Activated CD8-positive, alpha-beta memory T cell treated with anti-CD3 and anti-CD28 coated beads, Interleukin-2, amount 10 ng/mL, durations not matched to agents 7 days and 5 days (primary cell): ENCODE measurements around the gene CRELD1. TPM values are rescaled to one million over a fixed set of nuclear protein-coding genes. Genes with fewer than 3 reads are reported as not detected.
"Not testable (repeated sequence)": the region's sequence is repeated elsewhere in the genome, so short reads cannot be mapped to it uniquely, and the experiment has no call there.

Experiments used
- ATAC-seq: fragments of 150-1000 bp; cut with Tn5 transposase; one replicate; pipeline ENCODE4 v1.10.0; 2021; ENCODE audit warnings: moderate library complexity
- CTCF ChIA-PET: fragments of 350-600 bp; sonication (Branson Sonifier 250); formaldehyde crosslinking; loops from one replicate; lab custom pipeline; 2021; ENCODE audit warnings: antibody characterized with exemption; lab: Charles Lee
- DNase-seq: peaks from one replicate; pipeline ENCODE4 v3.0.0-alpha.2; 2020
- H3K27ac Mint-ChIP-seq: one replicate; pipeline ENCODE4 v1.8.0; 2021; ENCODE audit warnings: mild to moderate bottlenecking, mixed read lengths
- H3K27me3 Mint-ChIP-seq: one replicate; pipeline ENCODE4 v1.8.0; 2021; ENCODE audit warnings: mixed read lengths
- H3K36me3 Mint-ChIP-seq: one replicate; pipeline ENCODE4 v1.8.0; 2021; ENCODE audit warnings: mild to moderate bottlenecking, mixed read lengths
- H3K4me1 Mint-ChIP-seq: one replicate; pipeline ENCODE4 v1.8.0; 2021; ENCODE audit warnings: mixed read lengths
- H3K4me3 Mint-ChIP-seq: one replicate; pipeline ENCODE4 v1.8.0; 2021; ENCODE audit warnings: mild to moderate bottlenecking, moderate library complexity, mixed read lengths
- H3K9me3 Mint-ChIP-seq: one replicate; pipeline ENCODE4 v1.8.0; 2022; ENCODE audit warnings: low read depth, mixed read lengths
- total RNA-seq, 2 experiments: library from RNA; stranded (reverse); gene quantifications; one replicate each; pipeline ENCODE4 v1.2.3, GENCODE V29; 2021

The CRELD1 gene, protein sequence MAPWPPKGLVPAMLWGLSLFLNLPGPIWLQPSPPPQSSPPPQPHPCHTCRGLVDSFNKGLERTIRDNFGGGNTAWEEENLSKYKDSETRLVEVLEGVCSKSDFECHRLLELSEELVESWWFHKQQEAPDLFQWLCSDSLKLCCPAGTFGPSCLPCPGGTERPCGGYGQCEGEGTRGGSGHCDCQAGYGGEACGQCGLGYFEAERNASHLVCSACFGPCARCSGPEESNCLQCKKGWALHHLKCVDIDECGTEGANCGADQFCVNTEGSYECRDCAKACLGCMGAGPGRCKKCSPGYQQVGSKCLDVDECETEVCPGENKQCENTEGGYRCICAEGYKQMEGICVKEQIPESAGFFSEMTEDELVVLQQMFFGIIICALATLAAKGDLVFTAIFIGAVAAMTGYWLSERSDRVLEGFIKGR
- total RNA-seq, result 10 to 100 TPM; 17.4 to 18.9 TPM

DNA sequence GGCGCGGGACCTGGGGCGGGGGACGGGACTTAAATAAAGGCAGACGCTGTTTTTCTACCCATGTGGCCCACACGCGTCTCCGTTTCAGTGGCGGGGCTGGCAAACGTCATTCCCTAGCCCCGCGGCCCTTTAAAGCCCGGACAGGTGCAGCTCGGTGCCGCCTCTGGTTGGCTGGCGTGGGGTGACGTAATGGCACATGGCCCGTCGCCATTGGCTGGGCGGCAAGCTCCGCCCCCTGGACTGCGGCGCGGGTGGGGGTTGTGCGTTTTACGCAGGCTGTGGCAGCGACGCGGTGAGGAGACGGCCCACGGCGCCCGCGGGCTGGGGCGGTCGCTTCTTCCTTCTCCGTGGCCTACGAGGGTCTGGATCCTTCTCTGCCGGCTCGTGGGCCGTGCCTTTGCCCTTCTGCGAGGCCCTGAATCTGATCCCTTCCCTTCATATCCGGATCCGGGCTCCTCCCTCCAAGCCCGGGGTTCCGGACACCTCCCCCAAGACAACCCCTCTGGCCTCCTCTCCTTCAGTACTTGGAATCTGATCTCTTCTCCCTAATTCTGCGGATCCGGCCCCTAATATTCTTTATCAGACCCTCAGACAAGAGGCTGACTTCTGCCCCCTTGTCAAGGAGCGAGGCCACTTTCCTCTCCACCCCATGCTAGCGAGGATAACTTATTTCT is at the start of gene CRELD1:
CRELD1 (plus strand) TSS at position 274 of the 674 bp plus-strand sequence. CDS start 605 bp downstream, outside the sequence.
- peaks cover 32% of the 10 kb centered on the region for H3K4me1 Mint-ChIP-seq
- ATAC-seq (peak; percentile 86), DNase-seq (peak; percentile 97)
- H3K27me3 Mint-ChIP-seq, result no peaks in the 10 kb centered on the region
- peaks cover 7% of the 10 kb centered on the region for H3K36me3 Mint-ChIP-seq
- CTCF ChIA-PET, result interaction anchor here (0.7 to 5.2 kb wide), 36 partner anchors 9 to 388 kb away, joined by 3 to 38 read pairs (median 5); partner anchors contain the start of genes ARPC4, BRPF1, EMC3 and IL17RE
- peak within 1 kb of the TSS; percentile 93 for H3K27ac Mint-ChIP-seq
- H3K4me3 Mint-ChIP-seq, result peak within 1 kb of the TSS; percentile 84
- no peaks in the 10 kb centered on the region for H3K9me3 Mint-ChIP-seq

DNA sequence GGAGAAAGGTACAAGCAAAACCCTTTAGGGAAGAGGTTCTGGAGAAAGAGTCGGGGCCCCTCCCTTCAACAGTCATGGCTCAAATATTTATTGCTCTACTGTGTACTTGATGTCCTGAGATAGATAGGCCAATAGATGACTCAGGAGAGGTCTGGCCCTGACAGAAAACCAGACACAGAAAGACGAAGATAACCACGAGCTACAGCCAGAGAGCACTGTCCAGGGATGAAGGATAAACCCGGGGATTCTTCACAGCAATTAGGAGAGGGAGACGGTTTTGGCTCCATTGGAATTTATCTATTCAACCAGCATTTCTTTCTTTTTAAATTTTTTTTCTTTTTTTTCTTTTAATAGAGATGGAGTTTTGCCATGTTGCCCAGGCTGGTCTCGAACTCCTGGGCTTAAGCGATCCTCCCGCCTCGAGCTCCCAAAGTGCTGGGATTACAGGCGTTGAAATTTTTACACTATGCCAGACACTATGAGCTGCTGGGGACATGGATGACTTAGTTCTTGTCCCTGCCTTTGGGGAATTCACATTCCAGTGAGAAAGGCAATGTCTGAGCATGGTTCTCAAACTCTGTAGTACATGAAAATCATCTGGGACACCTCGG is 49.0 kb upstream of the CRELD1 start:
- Mint-ChIP-seq H3K4me3 (no peak overlapping the region), H3K4me1 (no peaks in the 10 kb centered on the region), H3K9me3 (no peaks in the 10 kb centered on the region), H3K27ac (no peak overlapping the region), H3K36me3 (no peaks in the 10 kb centered on the region), H3K27me3 (no peaks in the 10 kb centered on the region)
- DNase-seq, result no peak
- CTCF ChIA-PET, result interaction anchor here (1.5 kb wide), 1 partner anchor 78 kb away, joined by 3 read pairs; no protein-coding TSS in a partner anchor
- no peak for ATAC-seq

DNA sequence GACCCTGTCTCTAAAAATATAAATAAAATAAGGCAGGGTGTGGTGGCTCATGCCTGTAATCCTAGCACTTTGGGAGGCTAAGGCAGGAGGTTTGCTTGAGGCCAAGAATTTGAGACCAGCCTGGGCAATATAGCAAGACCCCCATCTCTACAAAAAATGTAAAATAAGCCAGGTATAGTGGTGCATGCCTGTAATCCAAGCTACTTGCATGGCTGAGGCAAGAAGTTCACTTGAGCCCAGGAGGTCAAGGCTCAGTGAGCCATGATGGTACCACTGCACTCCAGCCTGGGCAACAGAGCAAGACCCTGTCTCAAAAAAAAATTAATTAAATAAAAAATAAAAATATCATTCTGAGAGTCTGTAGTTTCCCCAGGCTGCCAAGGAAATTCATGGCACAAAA is 47.3 kb upstream of the CRELD1 start:
- Mint-ChIP-seq H3K4me1 (peaks cover 8% of the 10 kb centered on the region), H3K27me3 (no peaks in the 10 kb centered on the region), H3K36me3 (no peaks in the 10 kb centered on the region), H3K27ac (no peak overlapping the region), H3K4me3 (no peak overlapping the region), H3K9me3 (no peaks in the 10 kb centered on the region)
- ATAC-seq, result no peak
- DNase-seq, result no peak
- CTCF ChIA-PET, result no interaction called here

DNA sequence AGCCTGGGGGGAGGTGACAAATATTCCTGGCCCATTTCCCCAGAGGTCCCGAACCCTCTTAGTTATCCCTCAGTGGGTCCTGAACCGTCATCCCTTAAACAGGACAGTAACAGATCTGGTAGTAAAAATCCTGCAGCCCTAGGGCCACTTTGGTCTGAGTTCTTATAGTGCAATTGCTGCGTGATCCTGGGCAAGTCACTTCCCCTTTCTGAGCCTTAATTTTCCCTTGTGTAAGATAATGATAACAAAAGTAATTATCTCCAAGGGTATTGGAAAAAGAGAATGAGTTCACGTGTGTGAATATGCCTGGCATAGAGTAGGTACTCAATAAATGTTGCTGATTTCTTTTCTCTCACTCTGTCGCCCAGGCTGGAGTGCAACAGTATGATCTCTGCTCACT is 46.2 kb upstream of the CRELD1 start:
- ATAC-seq, result no peak

DNA sequence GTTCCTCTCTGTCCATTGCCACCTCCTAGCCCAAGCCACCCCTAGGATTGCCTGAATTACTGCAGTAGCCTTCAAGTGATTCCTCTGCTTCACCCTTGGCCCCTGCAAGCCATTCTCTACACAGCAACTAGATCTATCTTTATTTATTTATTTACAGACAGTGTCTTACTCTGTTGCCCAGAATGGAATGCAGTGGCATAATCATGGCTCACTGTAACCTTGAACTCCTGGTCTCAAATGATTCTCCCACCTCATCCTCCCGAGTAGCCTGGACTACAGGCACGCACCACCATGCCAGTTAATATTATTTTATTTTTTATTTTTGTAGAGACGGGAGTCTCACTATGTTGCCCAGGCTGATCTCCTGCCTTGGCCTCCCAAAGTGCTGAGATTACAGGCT is 45.1 kb upstream of the CRELD1 start:
- Mint-ChIP-seq H3K4me3 (no peak overlapping the region), H3K4me1 (peaks cover 24% of the 10 kb centered on the region), H3K9me3 (no peaks in the 10 kb centered on the region), H3K27me3 (no peaks in the 10 kb centered on the region), H3K36me3 (peaks cover 17% of the 10 kb centered on the region), H3K27ac (no peak overlapping the region)
- no peak for ATAC-seq
- CTCF ChIA-PET, result no interaction called here
- DNase-seq, result no peak

More for the DNA sequence above, 46.2 kb upstream of the CRELD1 start:
- peaks cover 15% of the 10 kb centered on the region for H3K4me1 Mint-ChIP-seq
- H3K27me3 Mint-ChIP-seq, result no peaks in the 10 kb centered on the region
- no peaks in the 10 kb centered on the region for H3K9me3 Mint-ChIP-seq
- H3K36me3 Mint-ChIP-seq, result peaks cover 6% of the 10 kb centered on the region
- H3K27ac Mint-ChIP-seq, result no peak overlapping the region
- no peak overlapping the region for H3K4me3 Mint-ChIP-seq
- DNase-seq, result no peak
- CTCF ChIA-PET, result no interaction called here

DNA sequence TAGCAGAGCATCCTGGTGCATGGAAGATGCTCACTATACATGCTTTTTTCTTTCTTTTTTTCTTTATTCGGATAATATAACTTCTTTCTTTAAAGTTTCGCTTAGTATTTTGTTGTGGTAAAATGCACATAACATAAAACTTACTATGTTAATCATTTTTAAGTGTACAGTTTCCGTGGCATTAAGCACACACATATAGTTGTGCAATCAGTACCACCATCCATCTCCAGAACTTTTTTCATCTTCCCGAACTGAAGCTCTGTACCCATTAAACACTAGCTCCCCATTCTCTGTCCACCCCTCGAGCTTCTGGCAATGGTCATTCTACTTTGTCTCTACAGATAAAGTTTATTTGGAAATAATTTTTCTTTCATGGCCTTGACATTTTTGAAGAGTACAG is 44.2 kb upstream of the CRELD1 start:
- Mint-ChIP-seq H3K27ac (no peak overlapping the region), H3K9me3 (no peaks in the 10 kb centered on the region), H3K4me3 (no peak overlapping the region), H3K36me3 (peaks cover 24% of the 10 kb centered on the region), H3K27me3 (no peaks in the 10 kb centered on the region), H3K4me1 (peaks cover 32% of the 10 kb centered on the region)
- DNase-seq, result no peak
- ATAC-seq, result no peak
- CTCF ChIA-PET, result interaction anchor here (0.8 to 2.9 kb wide), 2 partner anchors 11 to 43 kb away, joined by 3 to 22 read pairs; partner anchors contain the start of gene CRELD1

DNA sequence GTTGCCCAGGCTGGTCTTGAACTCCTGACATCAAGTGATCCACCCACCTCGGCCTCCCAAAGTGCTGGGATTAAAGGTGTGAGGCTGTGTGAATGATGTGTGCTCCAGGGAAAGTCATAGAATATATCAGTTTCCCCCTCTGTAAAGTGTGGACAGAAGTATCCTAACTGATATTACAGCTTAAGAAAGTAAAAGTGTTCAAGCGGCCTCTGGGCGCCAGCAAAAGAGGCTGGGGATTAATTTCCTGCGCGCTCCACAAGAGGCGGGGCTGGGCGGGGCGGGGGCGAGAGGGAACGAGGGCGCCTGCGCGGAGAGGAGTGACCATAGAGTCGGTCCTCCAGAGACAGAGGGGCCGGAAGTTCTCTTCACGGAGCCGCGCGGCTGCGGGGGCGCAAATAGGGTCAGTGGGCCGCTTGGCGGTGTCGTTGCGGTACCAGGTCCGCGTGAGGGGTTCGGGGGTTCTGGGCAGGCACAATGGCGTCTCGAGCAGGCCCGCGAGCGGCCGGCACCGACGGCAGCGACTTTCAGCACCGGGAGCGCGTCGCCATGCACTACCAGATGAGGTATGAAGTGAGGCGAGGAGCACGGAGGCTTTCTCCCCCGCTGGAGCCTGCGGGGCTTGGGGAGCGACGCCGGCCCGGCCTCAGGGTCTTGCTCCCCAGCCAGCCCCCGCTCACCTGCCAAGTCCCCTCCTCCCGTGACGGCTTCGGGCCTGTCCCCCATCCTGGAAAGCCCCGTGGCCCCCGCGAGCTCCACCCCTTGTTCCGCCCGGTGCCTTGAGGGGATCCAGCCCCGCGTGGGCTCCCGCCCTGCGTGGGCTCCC is 43.2 kb upstream of the CRELD1 start, which contains the start of gene JAGN1:
JAGN1 (plus strand) TSS at position 362 of the 823 bp plus-strand sequence; CDS start at position 475, 113 bp downstream.
- CTCF ChIA-PET, result interaction anchor here (0.6 to 2.9 kb wide), 12 partner anchors 10 to 396 kb away, joined by 3 to 22 read pairs (median 3); partner anchors contain the start of genes CRELD1 and PRRT3
- peak; percentile 94 for DNase-seq
- Mint-ChIP-seq H3K27ac (peak within 1 kb of the TSS; percentile 97), H3K4me1 (peaks cover 38% of the 10 kb centered on the region), H3K36me3 (peaks cover 29% of the 10 kb centered on the region), H3K4me3 (peak within 1 kb of the TSS; percentile 97), H3K9me3 (no peaks in the 10 kb centered on the region), H3K27me3 (no peaks in the 10 kb centered on the region)
- ATAC-seq, result peak; percentile 92

DNA sequence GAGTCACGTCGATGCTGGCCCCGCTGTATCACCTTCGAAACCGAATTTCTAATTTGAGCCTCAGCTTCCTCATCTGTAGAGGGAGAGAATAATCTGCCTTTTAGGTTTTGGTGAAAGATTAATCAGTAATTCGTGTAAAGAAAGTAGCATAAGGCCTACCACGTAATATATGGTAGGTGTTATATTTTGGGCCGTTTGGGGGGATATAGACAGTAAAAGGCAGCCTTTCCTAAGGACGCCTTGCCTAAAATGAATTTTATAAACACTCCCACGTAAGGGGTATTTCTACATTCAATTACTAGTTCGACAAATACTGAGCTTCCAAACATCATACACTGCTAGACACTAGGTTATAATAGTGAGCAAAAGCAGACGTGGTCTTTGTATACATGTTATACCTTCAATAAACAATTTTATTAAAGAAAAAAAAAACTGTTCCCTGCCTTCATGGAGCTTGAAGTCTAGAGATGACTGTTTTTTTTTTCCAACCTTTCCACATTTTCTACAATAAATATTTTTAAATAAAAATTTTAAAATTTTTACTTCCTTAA is 42.5 kb upstream of the CRELD1 start:
- peak overlapping the region; percentile 97 for H3K27ac Mint-ChIP-seq
- H3K27me3 Mint-ChIP-seq, result no peaks in the 10 kb centered on the region
- CTCF ChIA-PET, result interaction anchor here (0.8 to 2.9 kb wide), 10 partner anchors 11 to 395 kb away, joined by 3 to 22 read pairs (median 4); partner anchors contain the start of gene CRELD1
- ATAC-seq (no peak), DNase-seq (no peak)
- H3K4me1 Mint-ChIP-seq, result peaks cover 38% of the 10 kb centered on the region
- peak overlapping the region; percentile 97 for H3K4me3 Mint-ChIP-seq
- H3K9me3 Mint-ChIP-seq, result no peaks in the 10 kb centered on the region
- peaks cover 30% of the 10 kb centered on the region for H3K36me3 Mint-ChIP-seq

DNA sequence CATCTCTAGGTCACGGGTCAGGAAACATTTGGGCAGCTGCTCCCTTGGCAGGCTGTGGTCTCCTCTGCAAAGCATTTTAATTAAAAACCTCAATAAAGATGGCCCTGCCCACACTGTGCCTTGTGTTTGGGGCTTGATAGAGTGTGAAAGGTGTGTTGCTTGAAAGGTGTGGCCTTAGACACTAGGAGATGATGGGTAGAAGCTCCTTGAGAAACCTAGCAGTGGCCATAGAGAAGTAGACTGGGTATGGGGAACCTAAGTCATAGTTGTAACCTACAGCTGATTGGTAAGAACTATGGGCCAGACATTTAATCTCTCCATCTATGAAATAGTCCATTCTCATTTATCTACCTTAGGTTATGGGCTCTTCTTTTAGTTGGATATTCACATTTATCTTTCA is 39.9 kb upstream of the CRELD1 start:
- peaks cover 30% of the 10 kb centered on the region for H3K36me3 Mint-ChIP-seq
- H3K4me1 Mint-ChIP-seq, result peaks cover 38% of the 10 kb centered on the region
- H3K9me3 Mint-ChIP-seq, result no peaks in the 10 kb centered on the region
- no peak overlapping the region for H3K4me3 Mint-ChIP-seq
- DNase-seq (no peak), ATAC-seq (no peak)
- no peak overlapping the region for H3K27ac Mint-ChIP-seq
- no peaks in the 10 kb centered on the region for H3K27me3 Mint-ChIP-seq
- CTCF ChIA-PET, result interaction anchor here (0.6 to 1.7 kb wide), 4 partner anchors 9 to 50 kb away, joined by 3 to 5 read pairs (median 3); partner anchors contain the start of genes IL17RE and RPUSD3

DNA sequence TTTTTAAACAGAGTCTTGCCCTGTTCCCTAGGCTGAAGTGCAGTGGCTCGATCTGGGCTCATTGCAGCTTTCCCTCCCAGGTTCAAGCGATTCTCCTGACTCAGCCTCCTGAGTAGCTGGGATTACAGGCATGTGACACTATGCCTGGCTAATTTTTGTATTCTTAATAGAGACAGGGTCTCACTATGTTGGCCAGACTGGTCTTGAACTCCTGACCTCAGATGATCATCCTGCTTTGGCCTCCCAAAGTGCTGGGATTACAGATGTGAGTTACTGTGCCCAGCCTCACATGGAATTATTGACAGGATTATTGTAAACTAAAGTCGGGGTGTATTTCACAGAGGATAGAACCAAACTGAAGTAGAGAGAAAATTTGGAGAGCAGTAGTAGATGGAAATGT is 37.9 kb upstream of the CRELD1 start:
- CTCF ChIA-PET, H3K4me3 Mint-ChIP-seq, H3K27ac Mint-ChIP-seq, DNase-seq, ATAC-seq, H3K9me3 Mint-ChIP-seq, H3K27me3 Mint-ChIP-seq: not testable (repeated sequence)
- H3K36me3 Mint-ChIP-seq, result peaks cover 30% of the 10 kb centered on the region
- peaks cover 32% of the 10 kb centered on the region for H3K4me1 Mint-ChIP-seq

DNA sequence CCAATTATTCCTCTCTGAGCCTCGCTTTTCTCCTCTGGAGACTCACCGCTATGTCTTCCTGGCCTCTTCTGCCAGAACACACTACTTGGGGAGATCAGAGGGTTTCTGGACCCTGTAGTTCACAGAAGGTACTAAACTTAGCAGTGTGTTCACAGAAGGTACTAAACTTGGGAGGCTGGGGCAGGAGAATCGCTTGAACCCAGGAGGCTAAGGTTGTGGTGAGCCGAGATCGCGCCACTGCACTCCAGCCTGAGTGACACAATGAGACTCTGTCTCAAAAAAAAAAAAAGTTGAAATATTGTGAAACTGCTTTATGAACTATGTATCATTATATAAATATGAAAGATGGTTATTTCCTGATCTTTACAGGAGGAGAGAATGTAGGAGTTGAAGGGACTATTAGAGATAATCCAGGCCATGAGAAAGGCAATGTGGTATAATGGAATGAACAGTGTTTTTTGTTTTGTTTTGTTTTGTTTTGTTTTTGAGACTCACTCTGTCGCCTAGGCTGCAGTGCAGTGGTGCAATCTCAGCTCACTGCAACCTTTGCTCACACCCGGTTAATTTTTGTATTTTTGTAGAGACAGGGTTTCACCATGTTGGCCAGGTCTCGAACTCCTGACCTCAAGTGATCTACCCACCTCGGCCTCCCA is 36.8 kb upstream of the CRELD1 start:
- H3K27ac Mint-ChIP-seq, H3K4me3 Mint-ChIP-seq, H3K9me3 Mint-ChIP-seq, ATAC-seq, H3K27me3 Mint-ChIP-seq, DNase-seq: not testable (repeated sequence)
- Mint-ChIP-seq H3K4me1 (peaks cover 32% of the 10 kb centered on the region), H3K36me3 (peaks cover 28% of the 10 kb centered on the region)
- CTCF ChIA-PET, result interaction anchor here (1.2 kb wide), 1 partner anchor 15 kb away, joined by 3 read pairs; no protein-coding TSS in a partner anchor
